ENCODE results near the gene CABYR.

CABYR gene

GRCh38 chr18:24190590-24190989 is 51.7 kb downstream of the CABYR start:
- no peak for DNase-seq (ENCODE audit: low read depth)

- no peak for DNase-seq (ENCODE audit: low read depth)
Observed at GRCh38 chr18:24195296-24196053, 56.6 kb downstream of the CABYR start.

GRCh38 chr18:24196764-24197163 is 57.9 kb downstream of the CABYR start:
- no peak for DNase-seq (ENCODE audit: low read depth)

- no peak for DNase-seq (ENCODE audit: low read depth)
Observed at GRCh38 chr18:24197412-24197811, 58.5 kb downstream of the CABYR start.

- DNase-seq (ENCODE audit: low read depth) = no peak
Observed at GRCh38 chr18:24198461-24198860, 59.6 kb downstream of the CABYR start.

GRCh38 chr18:24199372-24199962 is 60.6 kb downstream of the CABYR start:
- DNase-seq (ENCODE audit: low read depth) = no peak

GRCh38 chr18:24200494-24201290 is 61.8 kb downstream of the CABYR start:
- DNase-seq (ENCODE audit: low read depth) = no peak

GRCh38 chr18:24201699-24202687 is 63.1 kb downstream of the CABYR start:
- no peak for DNase-seq (ENCODE audit: low read depth)

GRCh38 chr18:24204904-24205303 is 66.0 kb downstream of the CABYR start:
- DNase-seq (ENCODE audit: low read depth) = no peak

- DNase-seq (ENCODE audit: low read depth) = no peak
Observed at GRCh38 chr18:24208270-24209035, 69.6 kb downstream of the CABYR start.

- no peak for DNase-seq (ENCODE audit: low read depth)
Observed at GRCh38 chr18:24209558-24209957, 70.7 kb downstream of the CABYR start.
